ENCODE data around the gene CLSTN1. TPM values are rescaled to one million over a fixed set of nuclear protein-coding genes. Genes with fewer than 3 reads are reported as not detected.

CLSTN1 gene
- total and polyA plus RNA-seq, 2 of the 13 experiments (the other 11 are each of a cell fraction or from before 2014, with no cell fraction given), result 19.7 to 29.8 TPM

- TF ChIP-seq ZNF530 (CRISPR knock-in tag; IDR thresholded peaks at IDR 0.05; ENCODE audit: low read depth) (no peak), BCL3 (CRISPR knock-in tag; IDR thresholded peaks at IDR 0.05) (peak; percentile 57; the same call in 1 of the 2 replicates), ARID3A (IDR thresholded peaks at IDR 0.05; ENCODE audit: low read depth, low read length) (no peak), ZNF234 (CRISPR knock-in tag; conservative IDR thresholded peaks at IDR 0.05) (no peak), ZNF646 (CRISPR knock-in tag; IDR thresholded peaks at IDR 0.05) (0 out of 2 replicates have a peak, but pooled peaks have one; percentile 31), ZNF615 (CRISPR knock-in tag; IDR thresholded peaks at IDR 0.05; ENCODE audit: borderline replicate concordance) (no peak), ZFP82 (CRISPR knock-in tag; IDR thresholded peaks at IDR 0.05; ENCODE audit: borderline replicate concordance) (no peak), CREM (IDR thresholded peaks at IDR 0.05) (no peak), CREM (CRISPR knock-in tag; IDR thresholded peaks at IDR 0.05) (no peak), GMEB1 (CRISPR knock-in tag; IDR thresholded peaks at IDR 0.05; ENCODE audit: borderline replicate concordance) (peak; percentile 30; the same call in 1 of the 2 replicates), FOXC1 (CRISPR knock-in tag; IDR thresholded peaks at IDR 0.05; ENCODE audit: borderline replicate concordance) (no peak), NRL (CRISPR knock-in tag; IDR thresholded peaks at IDR 0.05; ENCODE audit: borderline replicate concordance) (0 out of 2 replicates have a peak, but pooled peaks have one; percentile 30), LBX2 (CRISPR knock-in tag; IDR thresholded peaks at IDR 0.05; ENCODE audit: borderline replicate concordance) (no peak)
Observed at GRCh38 chr1:9835758-9836631, 12.2 kb upstream of the CLSTN1 start (continued).

All from HepG2 (cell line).